Neuronal stem cell (in vitro differentiated cells): ENCODE data around the gene LRP11.
A peak's percentile ranks its signal among the peaks of the same experiment; 100 is the strongest.
"Not testable (repeated sequence)": the region's sequence is repeated elsewhere in the genome, so short reads cannot be mapped to it uniquely, and the experiment has no call there.

Experiments used
- DNase-seq: peaks from one replicate; pipeline ENCODE4 v3.0.0-alpha.2; 2013; ENCODE audit warnings: low spot score
- H2AFZ ChIP-seq: one replicate; pipeline ENCODE4 v1.6.1; 2013; ENCODE audit warnings: mild to moderate bottlenecking, low read length, inconsistent platforms
- H2AK5ac ChIP-seq: 2 replicates; pipeline ENCODE4 v1.6.1; 2013; ENCODE audit warnings: low read depth, mild to moderate bottlenecking, inconsistent platforms, low read length, moderate library complexity, mixed read lengths
- H2BK120ac ChIP-seq: 2 replicates; pipeline ENCODE4 v1.6.1; 2013; ENCODE audit warnings: low read depth, mild to moderate bottlenecking, inconsistent platforms, low read length, moderate library complexity, mixed read lengths
- H2BK12ac ChIP-seq: one replicate; pipeline ENCODE4 v1.6.1; 2013; ENCODE audit warnings: low read length, inconsistent platforms
- H2BK15ac ChIP-seq: 2 replicates; pipeline ENCODE4 v1.6.1; 2013; ENCODE audit warnings: mild to moderate bottlenecking, low read length, inconsistent platforms, mixed read lengths
- H2BK5ac ChIP-seq: one replicate; pipeline ENCODE4 v1.6.1; 2013; ENCODE audit warnings: inconsistent platforms, mild to moderate bottlenecking, low read length, moderate library complexity
- H3K14ac ChIP-seq: one replicate; pipeline ENCODE4 v1.6.1; 2013; ENCODE audit warnings: low read length, inconsistent platforms
- H3K18ac ChIP-seq: 2 replicates; pipeline ENCODE4 v1.6.1; 2013; ENCODE audit warnings: low read length, inconsistent platforms
- H3K23ac ChIP-seq: 2 replicates; pipeline ENCODE4 v1.6.1; 2013; ENCODE audit warnings: low read depth, mild to moderate bottlenecking, mixed read lengths, low read length, inconsistent platforms; ENCODE audit not compliant: poor library complexity
- H3K27ac ChIP-seq: replicated peaks from 3 replicates; pipeline ENCODE4 v1.5.1; 2013; ENCODE audit warnings: low read length, inconsistent platforms
- H3K27me3 ChIP-seq, 3 experiments: 2 replicates each; pipeline ENCODE4 v1.6.1; 2013; ENCODE audit warnings: low read length in 3 of 3, mild to moderate bottlenecking in 2 of 3, inconsistent platforms in 1 of 3, low read depth in 1 of 3, mixed read lengths in 1 of 3, moderate library complexity in 1 of 3; ENCODE audit not compliant: control insufficient read depth in 3 of 3, insufficient read depth in 3 of 3
- H3K36me3 ChIP-seq, 2 donors: replicated peaks in 1 of 2; 2 replicates each; pipeline ENCODE4 v1.6.1; 2013; ENCODE audit warnings: low read length in 2 of 2; ENCODE audit not compliant: control insufficient read depth in 2 of 2, insufficient read depth in 2 of 2
- H3K4ac ChIP-seq: 2 replicates; pipeline ENCODE4 v1.6.1; 2013; ENCODE audit warnings: inconsistent platforms, mild to moderate bottlenecking, low read length, moderate library complexity
- H3K4me1 ChIP-seq, 2 donors: 1 replicate in 1 of 2; 2 replicates in 1 of 2; pipeline ENCODE4 v1.6.1; 2013; ENCODE audit warnings: low read length in 2 of 2, low read depth in 1 of 2; ENCODE audit not compliant: control insufficient read depth in 2 of 2, insufficient read depth in 1 of 2
- H3K4me2 ChIP-seq: one replicate; pipeline ENCODE4 v1.6.1; 2013; ENCODE audit warnings: mild to moderate bottlenecking, low read length, inconsistent platforms; ENCODE audit not compliant: insufficient read depth, poor library complexity, severe bottlenecking
- H3K4me3 ChIP-seq, 2 donors: 2 replicates each; pipeline ENCODE4 v1.5.1; 2013; ENCODE audit warnings: low read length in 2 of 2, mild to moderate bottlenecking in 2 of 2, inconsistent platforms in 1 of 2, moderate library complexity in 1 of 2
- H3K79me1 ChIP-seq: one replicate; pipeline ENCODE4 v1.6.1; 2013; ENCODE audit warnings: low read depth, mild to moderate bottlenecking, inconsistent platforms, low read length, moderate library complexity
- H3K9ac ChIP-seq: one replicate; pipeline ENCODE4 v1.6.1; 2013; ENCODE audit warnings: mild to moderate bottlenecking, low read depth, low read length, inconsistent platforms; ENCODE audit not compliant: poor library complexity
- H3K9me3 ChIP-seq, 2 donors: replicated peaks in 1 of 2; 2 replicates each; pipeline versions ENCODE3 to v1.6.1; 2013; ENCODE audit warnings: low read length in 2 of 2, mild to moderate bottlenecking in 2 of 2, inconsistent platforms in 1 of 2, low read depth in 1 of 2, mixed read lengths in 1 of 2, moderate library complexity in 1 of 2; ENCODE audit not compliant: control insufficient read depth in 2 of 2, insufficient read depth in 1 of 2
- H4K8ac ChIP-seq: one replicate; pipeline ENCODE4 v1.6.1; 2013; ENCODE audit warnings: low read depth, mild to moderate bottlenecking, inconsistent platforms, low read length, moderate library complexity
- H4K91ac ChIP-seq: one replicate; pipeline ENCODE4 v1.6.1; 2013; ENCODE audit warnings: low read length, low read depth, mild to moderate bottlenecking, inconsistent platforms; ENCODE audit not compliant: poor library complexity
- WGBS, 2 donors: extraction: QIAGEN DNeasy Blood & Tissue Kit; methylation state at CpG; one replicate each; pipeline ENCODE4 v1.1.7; 2013; ENCODE audit warnings: missing lambda C conversion rate in 2 of 2, mixed read lengths in 1 of 2; ENCODE audit not compliant: insufficient read length in 2 of 2, insufficient replicate concordance in 1 of 2; ENCODE audit errors: extremely low coverage in 2 of 2; 5-methylcytosine and 5-hydroxymethylcytosine counted together

Gene LRP11

GRCh38 chr6:149846321-149846720, 17.8 kb downstream of the LRP11 start:
- Histone ChIP-seq H3K9ac (no peak overlapping the region), H2BK15ac (no peak overlapping the region), H3K36me3 (peaks cover 0 to 41% of the 10 kb centered on the region in 2 donors), H3K23ac (peak overlapping the region; percentile 39), H3K18ac (no peak overlapping the region), H3K4me1 (no peaks in the 10 kb centered on the region), H4K8ac (no peak overlapping the region), H3K27ac (no peak overlapping the region), H3K4me2 (no peak overlapping the region), H4K91ac (no peak overlapping the region), H2BK5ac (no peak overlapping the region), H3K9me3 (no peaks in the 10 kb centered on the region), H3K79me1 (no peaks in the 10 kb centered on the region), H3K4ac (no peak overlapping the region), H2AK5ac (no peak overlapping the region), H2BK120ac (no peak overlapping the region), H3K4me3 (no peak overlapping the region), H2BK12ac (no peak overlapping the region), H3K27me3 (no peaks in the 10 kb centered on the region), H2AFZ (no peak overlapping the region), H3K14ac (peak overlapping the region; percentile 17)
- no CpG with 5 or more reads among the region's 7 CpGs for WGBS, 2 donors
- no peak for DNase-seq

- no peaks in the 10 kb centered on the region for H3K9me3 ChIP-seq
- H4K91ac ChIP-seq = no peak overlapping the region
- no peak overlapping the region for H3K14ac ChIP-seq
- no peak overlapping the region for H3K4ac ChIP-seq
- H3K36me3 ChIP-seq = peaks cover 0 to 41% of the 10 kb centered on the region in 2 donors
- no peak for DNase-seq
- H2BK15ac ChIP-seq = no peak overlapping the region
- H2AK5ac ChIP-seq = no peak overlapping the region
- H2AFZ ChIP-seq = no peak overlapping the region
- H2BK120ac ChIP-seq = no peak overlapping the region
- no CpG with 5 or more reads among the region's 3 CpGs for WGBS, 2 donors
- H3K4me3 ChIP-seq = no peak overlapping the region
- no peak overlapping the region for H3K18ac ChIP-seq
- H3K79me1 ChIP-seq = no peaks in the 10 kb centered on the region
- H3K27me3 ChIP-seq = no peaks in the 10 kb centered on the region
- no peak overlapping the region for H3K27ac ChIP-seq
- H3K9ac ChIP-seq = no peak overlapping the region
- H4K8ac ChIP-seq = no peak overlapping the region
- no peak overlapping the region for H3K4me2 ChIP-seq
- H2BK5ac ChIP-seq = no peak overlapping the region
- no peak overlapping the region for H3K23ac ChIP-seq
- H2BK12ac ChIP-seq = no peak overlapping the region
- no peaks in the 10 kb centered on the region for H3K4me1 ChIP-seq
Measured at GRCh38 chr6:149845549-149845948, 18.6 kb downstream of the LRP11 start.

- no peak overlapping the region for H2AK5ac ChIP-seq
- WGBS, 2 donors = no CpG with 5 or more reads among the region's 2 CpGs
- H2BK15ac ChIP-seq = no peak overlapping the region
- H3K18ac ChIP-seq = no peak overlapping the region
- no peaks in the 10 kb centered on the region for H3K79me1 ChIP-seq
- H2BK5ac ChIP-seq = no peak overlapping the region
- no peak overlapping the region for H4K91ac ChIP-seq
- no peak overlapping the region for H3K4ac ChIP-seq
- H2BK120ac ChIP-seq = no peak overlapping the region
- H2AFZ ChIP-seq = no peak overlapping the region
- no peak overlapping the region for H3K27ac ChIP-seq
- no peaks in the 10 kb centered on the region for H3K9me3 ChIP-seq
- H3K27me3 ChIP-seq = no peaks in the 10 kb centered on the region
- H3K23ac ChIP-seq = no peak overlapping the region
- no peaks in the 10 kb centered on the region for H3K4me1 ChIP-seq
- DNase-seq = no peak
- H2BK12ac ChIP-seq = no peak overlapping the region
- H3K14ac ChIP-seq = no peak overlapping the region
- no peak overlapping the region for H3K4me2 ChIP-seq
- no peak overlapping the region for H4K8ac ChIP-seq
- peaks cover 0 to 42% of the 10 kb centered on the region in 2 donors for H3K36me3 ChIP-seq
- no peak overlapping the region for H3K4me3 ChIP-seq
- no peak overlapping the region for H3K9ac ChIP-seq
Measured at GRCh38 chr6:149844480-149844879, 19.7 kb downstream of the LRP11 start.

GRCh38 chr6:149844036-149844435, 20.1 kb downstream of the LRP11 start:
- H2BK5ac ChIP-seq, DNase-seq: not testable (repeated sequence)
- no CpG with 5 or more reads among the region's 4 CpGs for WGBS, 2 donors

More at GRCh38 chr6:149844036-149844435, 20.1 kb downstream of the LRP11 start:
- peaks cover 0 to 44% of the 10 kb centered on the region in 2 donors for H3K36me3 ChIP-seq
- not testable (repeated sequence) for H4K8ac ChIP-seq, H4K91ac ChIP-seq, H3K23ac ChIP-seq, H2AK5ac ChIP-seq, H2BK15ac ChIP-seq, H3K4ac ChIP-seq, H2AFZ ChIP-seq, H3K4me1 ChIP-seq, H3K27me3 ChIP-seq, H3K4me2 ChIP-seq, H3K27ac ChIP-seq, H2BK120ac ChIP-seq, H2BK12ac ChIP-seq, H3K14ac ChIP-seq, H3K9me3 ChIP-seq, H3K79me1 ChIP-seq, H3K9ac ChIP-seq, H3K18ac ChIP-seq, H3K4me3 ChIP-seq
